ENCODE results near the gene AR. TPM values are rescaled to one million over a fixed set of nuclear protein-coding genes. Genes with fewer than 3 reads are reported as not detected.

The AR gene
- total RNA-seq, 1 donor from 2014 or later, result 35.1 TPM

DNA sequence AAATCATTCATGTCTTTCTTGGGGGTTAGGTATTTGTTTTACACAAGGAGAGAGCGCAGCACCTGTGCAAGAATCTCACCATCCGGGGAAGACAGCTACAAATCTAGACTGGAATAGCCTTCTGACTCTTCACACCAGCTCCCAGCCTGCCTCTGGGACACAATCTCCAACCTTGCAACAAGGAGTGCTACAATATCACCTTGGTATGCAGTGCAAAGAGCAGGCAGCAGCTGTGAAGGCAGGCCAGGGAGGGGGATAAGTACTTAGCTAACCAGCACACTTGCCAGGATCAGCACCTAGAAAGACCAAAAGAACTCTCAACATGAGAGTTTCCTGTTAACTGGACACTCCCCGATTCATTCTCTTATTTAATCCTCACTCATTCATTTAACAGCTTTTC, 235.3 kb downstream of the AR start:
- Histone ChIP-seq H3K27ac (no peak overlapping the region), H3K27me3 (no peaks in the 10 kb centered on the region), H3K4me1 (peaks cover 19% of the 10 kb centered on the region), H3K36me3 (no peaks in the 10 kb centered on the region), H3K4me3 (no peak overlapping the region), H3K9me3 (no peaks in the 10 kb centered on the region)
- TF ChIP-seq, protein P1, sequence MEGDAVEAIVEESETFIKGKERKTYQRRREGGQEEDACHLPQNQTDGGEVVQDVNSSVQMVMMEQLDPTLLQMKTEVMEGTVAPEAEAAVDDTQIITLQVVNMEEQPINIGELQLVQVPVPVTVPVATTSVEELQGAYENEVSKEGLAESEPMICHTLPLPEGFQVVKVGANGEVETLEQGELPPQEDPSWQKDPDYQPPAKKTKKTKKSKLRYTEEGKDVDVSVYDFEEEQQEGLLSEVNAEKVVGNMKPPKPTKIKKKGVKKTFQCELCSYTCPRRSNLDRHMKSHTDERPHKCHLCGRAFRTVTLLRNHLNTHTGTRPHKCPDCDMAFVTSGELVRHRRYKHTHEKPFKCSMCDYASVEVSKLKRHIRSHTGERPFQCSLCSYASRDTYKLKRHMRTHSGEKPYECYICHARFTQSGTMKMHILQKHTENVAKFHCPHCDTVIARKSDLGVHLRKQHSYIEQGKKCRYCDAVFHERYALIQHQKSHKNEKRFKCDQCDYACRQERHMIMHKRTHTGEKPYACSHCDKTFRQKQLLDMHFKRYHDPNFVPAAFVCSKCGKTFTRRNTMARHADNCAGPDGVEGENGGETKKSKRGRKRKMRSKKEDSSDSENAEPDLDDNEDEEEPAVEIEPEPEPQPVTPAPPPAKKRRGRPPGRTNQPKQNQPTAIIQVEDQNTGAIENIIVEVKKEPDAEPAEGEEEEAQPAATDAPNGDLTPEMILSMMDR (IDR thresholded peaks at IDR 0.05), result no peak
- no peak for TF ChIP-seq POLR2A (IDR thresholded peaks at IDR 0.05)
- TF ChIP-seq POLR2AphosphoS5 (IDR thresholded peaks at IDR 0.05; ENCODE audit: insufficient read depth in 1 of 2, low read depth in 1 of 2), result no peak
- DNase-seq (ENCODE audit: extremely low spot score in 2 of 2), result no peak
- intact Hi-C loops (cut with DNase I), result loop anchor here (10.0 kb wide), 1 partner anchor 234 kb away; the partner anchor contains the start of gene AR

Measured in vagina (tissue), 2 donors.